GM18498 (cell line): ENCODE results near the gene DKK2.

Source experiments
- ATAC-seq: cut with Tn5 transposase; IDR thresholded peaks from one replicate; pipeline ENCODE4 v1.9.1; 2021; ENCODE audit warnings: mild to moderate bottlenecking, moderate library complexity; ENCODE audit not compliant: unreplicated experiment

DKK2 gene

GRCh38 chr4:107035819-107036583 lies at the start of gene DKK2:
Gene DKK2 (minus strand): TSS chr4:107036313. CDS start chr4:107035591, 722 bp downstream.
- no peak for ATAC-seq

GRCh38 chr4:107077192-107077591 lies 41.1 kb upstream of the DKK2 start:
- ATAC-seq: no peak

- no peak for ATAC-seq
These were observed 37.0 kb upstream of the DKK2 start for GRCh38 chr4:107072836-107073736.

- no peak for ATAC-seq
These were observed 35.0 kb upstream of the DKK2 start for GRCh38 chr4:107071108-107071507.

- ATAC-seq: no peak
These were observed 32.9 kb upstream of the DKK2 start for GRCh38 chr4:107069049-107069448.

- no peak for ATAC-seq
These were observed 32.0 kb upstream of the DKK2 start for GRCh38 chr4:107068116-107068515.

- no peak for ATAC-seq
These were observed 30.5 kb upstream of the DKK2 start for GRCh38 chr4:107066621-107067020.

GRCh38 chr4:107065201-107065600 lies 29.1 kb upstream of the DKK2 start:
- ATAC-seq: no peak

- no peak for ATAC-seq
These were observed 24.3 kb upstream of the DKK2 start for GRCh38 chr4:107060388-107060787.

- no peak for ATAC-seq
These were observed 22.7 kb upstream of the DKK2 start for GRCh38 chr4:107058828-107059227.

GRCh38 chr4:107050525-107051135 lies 14.5 kb upstream of the DKK2 start:
- ATAC-seq: no peak

GRCh38 chr4:107046261-107046660 lies 10.1 kb upstream of the DKK2 start:
- no peak for ATAC-seq

GRCh38 chr4:107044170-107044569 lies 8.1 kb upstream of the DKK2 start:
- ATAC-seq: no peak

GRCh38 chr4:107037199-107037584 lies 1.1 kb upstream of the DKK2 start:
- no peak for ATAC-seq

GRCh38 chr4:107036584-107037198 lies 578 bp upstream of the DKK2 start:
- no peak for ATAC-seq

GRCh38 chr4:107034996-107035818 lies 906 bp downstream of the DKK2 start:
- no peak for ATAC-seq

- ATAC-seq: no peak
These were observed 1.8 kb downstream of the DKK2 start for GRCh38 chr4:107034091-107034995.

GRCh38 chr4:107027379-107027778 lies 8.7 kb downstream of the DKK2 start:
- ATAC-seq: no peak

- no peak for ATAC-seq
These were observed 17.8 kb downstream of the DKK2 start for GRCh38 chr4:107018344-107018735.
